Stimulated activated CD8-positive, alpha-beta memory T cell treated with anti-CD3 and anti-CD28 coated beads, Interleukin-15, amount 100 ng/mL, for 24 hours (primary cell): ENCODE data around the gene GTSF1L.

Experiments
- DNase-seq: peaks from one replicate; pipeline ENCODE4 v3.0.0-alpha.2; 2020; ENCODE audit warnings: low read depth

GTSF1L gene

DNA sequence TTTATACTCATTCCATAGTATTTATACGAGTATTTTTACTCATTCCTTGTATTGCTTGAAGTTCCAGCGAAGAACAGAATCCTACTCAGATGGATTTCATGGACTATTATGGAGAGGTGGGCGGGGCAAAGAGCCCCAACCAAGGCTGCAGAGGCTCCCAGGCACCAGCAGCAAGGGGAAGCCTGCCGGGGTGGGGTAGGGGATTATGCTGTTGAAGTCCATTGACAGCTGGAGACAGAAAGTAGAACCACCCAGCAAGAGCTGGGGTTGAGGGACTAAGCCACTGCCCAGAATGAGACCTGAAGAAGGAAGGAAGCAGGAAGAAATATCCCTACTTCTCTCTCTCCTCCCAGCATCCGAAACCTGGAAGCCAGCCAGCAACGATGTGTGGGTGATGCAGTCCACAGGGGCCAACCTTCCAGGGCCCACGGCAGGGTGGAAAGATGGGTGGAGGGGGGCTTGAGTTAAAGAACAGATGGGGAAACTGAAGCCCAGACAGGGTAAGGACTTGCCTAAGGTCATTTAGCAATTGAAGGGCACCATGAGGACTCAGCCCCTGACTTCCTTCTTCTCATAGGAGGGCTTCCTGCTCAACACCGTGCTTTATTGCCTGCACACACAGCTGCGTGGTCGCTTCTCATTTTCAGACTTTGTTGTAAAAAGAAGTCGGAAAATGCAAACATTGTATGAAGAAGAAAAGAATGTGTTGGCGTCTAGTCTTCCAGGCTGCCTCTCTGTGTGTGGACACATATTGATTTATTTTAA lies 18.3 kb upstream of the GTSF1L start:
- DNase-seq, result no peak

DNA sequence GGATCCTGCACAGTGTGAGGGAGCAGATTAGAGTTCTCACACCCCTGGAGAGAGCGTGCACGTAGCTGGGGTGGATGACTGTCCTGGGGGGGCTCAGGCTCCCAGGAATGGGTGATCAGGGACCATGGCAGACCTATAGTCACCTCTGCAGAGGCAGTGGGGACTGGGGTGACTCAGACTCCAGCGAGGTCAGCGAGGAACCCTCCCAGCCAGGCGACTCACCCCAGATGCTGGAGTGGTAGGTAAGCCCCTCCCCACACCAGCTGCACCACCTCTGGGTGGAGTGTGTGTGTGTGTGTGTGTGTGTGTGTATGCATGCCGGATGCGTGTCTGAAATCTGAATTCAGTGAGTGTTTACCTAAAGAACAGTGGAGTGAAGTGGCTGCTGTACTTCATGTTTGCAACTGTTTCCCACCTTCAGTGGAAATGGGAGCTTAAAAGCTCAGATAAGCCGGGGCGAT lies 17.4 kb upstream of the GTSF1L start:
- DNase-seq, result no peak

GRCh38 chr20:43740642-43741041 lies 13.8 kb upstream of the GTSF1L start:
- no peak for DNase-seq

DNA sequence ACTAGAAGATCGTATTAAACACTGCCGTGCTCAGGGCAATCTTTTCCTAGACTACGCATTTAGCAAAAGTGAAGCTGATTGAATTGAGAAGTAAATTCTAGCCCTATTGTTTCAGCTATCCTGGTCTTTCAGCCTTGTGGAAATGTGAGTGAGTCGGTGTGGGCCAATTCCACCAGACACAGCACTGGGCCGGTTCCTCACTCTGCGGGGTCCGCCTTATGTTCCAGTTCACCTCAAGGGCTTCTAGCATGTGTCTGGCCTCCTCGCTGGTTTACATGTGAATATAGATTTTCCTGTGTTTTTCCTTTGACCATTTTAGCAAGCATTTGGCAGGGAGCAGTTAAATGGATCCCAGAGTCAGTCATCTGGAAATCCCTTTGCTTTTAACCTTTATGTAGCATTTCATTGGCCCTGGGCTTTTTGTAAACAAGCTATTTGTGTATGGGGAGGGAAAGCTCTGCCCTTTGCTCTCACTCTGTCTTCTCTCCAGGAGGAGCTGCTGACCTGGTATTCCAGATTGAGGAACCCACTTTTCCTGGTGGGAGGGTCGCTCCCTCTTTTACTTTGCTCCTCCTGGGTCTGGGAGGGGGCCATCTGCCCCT lies 12.4 kb upstream of the GTSF1L start:
- no peak for DNase-seq

- no peak for DNase-seq
These were observed 11.1 kb upstream of the GTSF1L start for GRCh38 chr20:43737925-43738324.

GRCh38 chr20:43736588-43737158 lies 9.9 kb upstream of the GTSF1L start:
- no peak for DNase-seq

- DNase-seq, result no peak
These were observed 5.1 kb upstream of the GTSF1L start for GRCh38 chr20:43731927-43732326.

DNA sequence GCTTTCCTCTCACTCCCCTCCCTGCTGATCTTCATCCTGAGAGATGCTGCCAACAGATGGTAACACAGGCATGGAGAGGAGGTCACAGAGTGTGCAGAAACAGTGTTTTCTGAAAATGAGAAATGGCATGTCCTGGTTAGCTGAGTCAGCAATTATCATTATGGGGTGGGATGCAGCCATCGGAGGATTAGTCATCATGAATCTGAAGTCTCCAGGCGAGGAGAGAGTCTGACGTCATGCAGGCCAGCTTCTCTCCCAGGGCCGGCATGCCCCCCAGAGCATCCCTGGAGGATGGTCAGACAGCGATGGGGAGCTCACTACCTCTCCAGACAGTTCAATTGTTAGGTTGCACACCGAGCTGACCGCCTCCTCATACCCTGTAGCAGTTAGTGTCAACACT lies 4.7 kb upstream of the GTSF1L start:
- no peak for DNase-seq

DNA sequence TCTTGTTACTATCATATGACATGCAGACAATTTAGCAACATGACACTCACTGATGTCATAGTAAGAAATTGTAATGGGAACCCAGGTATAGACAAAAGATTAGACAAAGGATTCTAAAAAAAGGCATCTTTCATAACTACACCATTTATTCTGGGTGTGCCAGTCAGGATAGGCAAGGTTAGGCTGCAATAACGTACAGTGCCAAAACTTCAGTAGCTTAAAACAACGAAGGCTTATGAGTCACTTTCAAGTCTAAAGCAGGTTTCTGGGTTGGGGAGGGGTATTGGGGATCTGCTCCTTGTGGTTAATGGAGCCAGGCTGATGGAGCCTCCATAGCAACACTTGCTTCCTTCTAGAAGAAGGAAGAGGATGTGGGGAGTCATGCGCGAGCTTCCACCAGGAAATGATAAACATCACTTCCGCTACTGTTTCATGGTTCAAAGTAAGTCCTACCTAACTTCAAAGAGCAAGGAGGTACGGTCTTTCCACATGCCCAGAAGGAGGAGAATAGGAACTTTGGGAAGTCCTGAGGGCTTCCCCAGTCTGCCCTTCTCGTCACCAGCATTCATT lies 2.0 kb upstream of the GTSF1L start:
- no peak for DNase-seq

- no peak for DNase-seq
These were observed 1.3 kb upstream of the GTSF1L start for GRCh38 chr20:43727980-43728590.

GRCh38 chr20:43726333-43726732 lies 469 bp downstream of the GTSF1L start:
- DNase-seq, result no peak

GRCh38 chr20:43725666-43726065 lies 1.1 kb downstream of the GTSF1L start:
- DNase-seq, result no peak

DNA sequence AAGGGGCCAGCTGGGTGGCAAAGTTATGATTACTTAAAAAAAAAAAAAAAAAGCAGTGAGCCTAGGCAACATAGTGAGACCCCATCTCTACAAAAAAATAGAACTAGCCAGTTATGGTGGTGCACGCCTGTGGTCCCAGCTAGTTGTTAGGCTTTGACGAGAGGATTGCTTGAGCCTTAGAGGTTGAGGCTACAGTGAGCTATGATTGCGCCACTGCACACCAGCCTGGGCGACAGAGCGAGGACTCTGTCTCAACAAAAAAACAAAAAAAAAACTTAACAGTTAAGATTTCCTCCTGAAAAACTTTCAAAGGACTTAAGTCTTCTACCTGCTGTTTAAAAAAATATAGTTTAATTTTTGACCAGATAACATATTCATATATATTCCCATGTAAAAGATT lies 2.4 kb downstream of the GTSF1L start:
- DNase-seq, result no peak

DNA sequence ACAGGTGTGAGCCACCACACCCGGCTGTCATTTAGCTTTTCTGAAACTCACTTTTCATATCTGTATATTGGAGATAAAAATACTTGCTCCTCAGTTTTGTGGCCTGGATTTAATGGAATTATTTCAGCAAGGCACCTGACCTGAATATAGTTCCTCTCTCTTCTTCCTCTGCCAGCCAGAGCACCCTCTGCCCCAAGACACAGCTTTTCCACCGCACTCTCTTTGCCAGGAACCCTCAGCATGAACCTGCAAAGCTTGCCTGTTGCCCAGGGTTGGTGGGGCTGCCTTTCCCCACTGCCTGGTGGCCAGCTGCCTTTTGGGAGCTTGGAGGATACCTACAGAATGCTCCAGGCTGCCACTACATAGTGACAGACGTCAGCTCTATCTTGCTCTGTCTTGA lies 3.1 kb downstream of the GTSF1L start:
- no peak for DNase-seq

GRCh38 chr20:43723186-43723585 lies 3.6 kb downstream of the GTSF1L start:
- no peak for DNase-seq

- DNase-seq, result no peak
These were observed 4.7 kb downstream of the GTSF1L start for GRCh38 chr20:43722153-43722505.

DNA sequence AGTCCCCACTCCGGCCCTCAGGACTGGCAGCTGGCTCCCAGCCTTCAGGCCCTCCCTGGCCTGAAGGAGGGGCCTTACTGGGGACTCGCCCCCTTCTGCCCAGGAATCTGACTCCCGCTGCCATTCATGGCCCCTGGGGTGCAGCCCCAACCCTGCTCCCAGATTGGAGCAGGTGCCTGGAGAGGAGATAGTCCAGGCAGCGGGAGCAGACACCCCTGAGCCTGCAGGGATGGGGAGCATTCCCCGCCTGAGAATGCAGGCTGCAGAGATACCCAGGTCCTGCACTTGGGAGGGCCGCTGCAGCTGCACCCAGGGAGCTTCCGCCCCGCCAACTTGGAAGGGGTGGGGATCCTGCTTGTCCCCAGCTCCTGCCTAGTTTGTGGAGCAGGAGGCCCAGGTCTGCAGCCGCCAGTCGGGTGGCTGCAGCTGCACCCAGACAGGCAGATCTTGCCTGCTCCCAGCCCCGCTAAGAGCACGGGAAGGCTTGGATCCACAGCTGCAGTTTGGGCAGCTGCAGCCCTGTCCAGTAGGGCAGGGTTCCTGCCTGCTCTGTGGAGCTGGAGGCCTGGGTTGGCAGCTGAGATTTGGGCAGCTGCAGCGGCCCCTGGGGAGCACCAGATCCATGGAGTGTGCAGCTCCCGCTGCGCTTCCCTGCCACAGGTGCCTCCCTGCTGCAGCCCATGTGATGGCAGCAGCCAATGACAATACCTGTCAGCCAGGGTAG lies 5.2 kb downstream of the GTSF1L start:
- no peak for DNase-seq

- DNase-seq, result no peak
These were observed 5.7 kb downstream of the GTSF1L start for GRCh38 chr20:43721097-43721428.

DNA sequence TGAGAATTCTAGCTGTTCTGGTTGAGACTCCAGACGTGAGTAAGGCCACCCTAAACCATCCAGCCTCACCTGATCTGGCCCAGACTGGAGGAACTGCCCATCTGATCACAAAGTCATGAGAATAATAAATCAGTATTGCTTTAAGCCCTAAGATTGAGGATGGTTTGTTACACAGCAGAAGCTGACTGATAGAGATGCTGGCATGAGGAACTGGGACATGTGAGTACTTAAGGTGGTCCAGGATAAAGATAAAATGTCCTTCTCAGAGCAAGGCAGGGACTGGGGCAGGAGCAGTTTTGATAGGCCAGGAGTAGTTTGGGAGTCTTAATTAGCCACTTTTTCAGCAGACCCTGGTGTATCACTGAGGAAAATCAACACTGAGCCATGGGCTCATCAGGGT lies 6.8 kb downstream of the GTSF1L start:
- DNase-seq, result no peak

DNA sequence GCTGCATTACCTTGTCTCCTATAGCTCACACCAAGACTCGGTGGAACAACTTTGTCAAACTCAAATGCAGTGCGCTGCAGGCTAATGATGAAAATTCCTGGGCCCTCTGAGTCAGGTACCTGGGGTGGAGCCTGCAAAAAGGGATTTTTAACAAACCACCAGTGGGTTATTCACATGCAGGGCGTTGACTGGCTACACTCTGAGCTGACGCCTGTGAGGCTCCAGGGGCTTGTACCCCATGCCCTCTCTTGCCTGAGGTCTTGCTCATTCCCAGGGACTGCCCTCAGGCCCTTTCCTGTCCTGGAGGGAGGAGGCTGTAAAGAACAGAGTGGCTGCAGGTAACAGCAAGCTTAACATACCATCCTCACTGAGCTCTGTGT lies 9.2 kb downstream of the GTSF1L start:
- no peak for DNase-seq

DNA sequence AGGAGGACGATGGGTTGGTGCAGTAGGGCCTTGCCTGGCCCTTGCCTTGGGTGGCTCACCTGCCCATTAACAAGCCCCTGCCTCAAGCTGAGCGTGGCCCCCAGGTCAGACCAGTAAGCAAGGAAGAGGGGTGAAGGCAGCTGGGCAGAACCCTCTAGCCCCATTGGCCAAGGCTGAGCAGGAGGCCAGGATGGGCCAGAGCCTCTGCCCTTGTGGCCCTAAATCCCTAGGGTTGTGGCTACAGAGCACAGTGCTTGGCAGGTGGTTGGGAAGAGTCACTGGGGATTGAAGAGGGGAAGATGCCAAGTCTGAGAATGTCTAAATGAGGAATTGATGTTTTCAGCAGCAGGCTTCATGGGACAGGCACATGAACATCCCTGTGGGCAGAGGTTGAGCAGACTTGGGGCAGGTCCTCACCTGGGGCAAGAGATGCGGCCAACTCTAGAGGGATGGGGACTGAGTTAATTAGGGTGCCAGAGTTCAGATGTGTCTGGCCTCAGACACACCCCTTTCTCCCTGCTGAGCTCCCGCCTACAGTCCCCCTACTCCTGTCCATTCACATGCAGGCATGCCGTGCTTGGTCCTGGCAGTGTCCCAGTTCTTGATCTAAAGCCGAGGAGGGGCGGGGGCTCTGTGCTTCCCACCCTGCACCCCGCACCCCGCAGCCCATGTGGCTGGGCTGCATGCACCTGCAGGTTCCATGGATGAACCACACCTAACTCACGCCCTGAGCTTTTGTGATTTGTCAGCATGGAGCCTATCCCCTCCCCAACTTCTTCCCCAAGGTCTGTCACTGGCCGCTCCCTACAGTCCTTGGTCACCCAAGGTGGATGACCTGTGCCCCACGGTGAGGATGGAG lies 9.8 kb downstream of the GTSF1L start:
- DNase-seq, result no peak
